Activated naive CD4-positive, alpha-beta T cell treated with anti-CD3 and anti-CD28 coated beads for 36 hours (primary cell): ENCODE results near the gene KRT3. TPM values are rescaled to one million over a fixed set of nuclear protein-coding genes. Genes with fewer than 3 reads are reported as not detected.

ENCODE experiments used
- CTCF ChIA-PET: fragments of 350-600 bp; sonication (Branson Sonifier 250); formaldehyde crosslinking; loops from one replicate; lab custom pipeline; 2021; ENCODE audit warnings: antibody characterized with exemption; lab: Charles Lee
- DNase-seq: peaks from one replicate; pipeline ENCODE4 v3.0.0-alpha.2; 2020
- H3K27ac Mint-ChIP-seq: one replicate; pipeline ENCODE4 v1.8.0; 2021; ENCODE audit warnings: mild to moderate bottlenecking, mixed read lengths
- H3K27me3 Mint-ChIP-seq: one replicate; pipeline ENCODE4 v1.8.0; 2021; ENCODE audit warnings: low read depth, mixed read lengths
- H3K36me3 Mint-ChIP-seq: one replicate; pipeline ENCODE4 v1.8.0; 2021; ENCODE audit warnings: low read depth, mixed read lengths
- H3K4me1 Mint-ChIP-seq: one replicate; pipeline ENCODE4 v1.8.0; 2021; ENCODE audit warnings: low read depth, mixed read lengths
- H3K4me3 Mint-ChIP-seq: one replicate; pipeline ENCODE4 v1.8.0; 2021; ENCODE audit warnings: mild to moderate bottlenecking, moderate library complexity, mixed read lengths
- H3K9me3 Mint-ChIP-seq: one replicate; pipeline ENCODE4 v1.8.0; 2021; ENCODE audit warnings: mixed read lengths
- intact Hi-C: fragments of 100-400 bp; cut with micrococcal nuclease; formaldehyde crosslinking; loops from one replicate; pipeline ENCODE4 v1.15.1; 2023
- total RNA-seq, 2 experiments: library from RNA; stranded (reverse); gene quantifications; one replicate each; pipeline ENCODE4 v1.2.3, GENCODE V29; 2021

KRT3 gene
- total RNA-seq, 2 experiments from 2014 or later: not detected

DNA sequence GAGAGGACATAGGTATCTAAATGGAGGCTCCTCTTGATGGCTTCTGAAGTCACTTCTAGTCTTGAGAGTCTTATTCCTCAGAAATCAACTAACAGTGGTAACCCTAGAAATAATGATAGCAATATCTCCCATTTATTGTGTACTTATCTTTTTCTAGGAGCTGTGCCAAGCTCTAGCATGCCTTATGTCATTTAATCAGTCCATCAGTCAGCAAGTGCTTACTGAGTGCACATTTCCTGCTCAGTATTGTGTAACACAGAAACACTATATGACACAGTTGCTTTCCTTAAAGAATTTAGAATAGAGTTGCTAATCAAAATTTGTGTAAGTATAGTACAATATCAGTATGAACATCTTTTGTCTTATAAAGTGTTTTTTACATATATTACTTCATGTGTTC lies 55.3 kb downstream of the KRT3 start:
- intact Hi-C loops: no loop called here
- Mint-ChIP-seq H3K27ac (no peak overlapping the region), H3K4me3 (no peak overlapping the region), H3K36me3 (no peaks in the 10 kb centered on the region), H3K27me3 (peaks cover 2% of the 10 kb centered on the region), H3K9me3 (no peaks in the 10 kb centered on the region), H3K4me1 (peaks cover 3% of the 10 kb centered on the region)
- no peak for DNase-seq
- CTCF ChIA-PET: interaction anchor here (0.6 to 0.7 kb wide), 2 partner anchors 130 to 139 kb away, joined by 4 read pairs; no protein-coding TSS in a partner anchor

GRCh38 chr12:52739963-52740362 lies 56.0 kb downstream of the KRT3 start:
- peaks cover 2% of the 10 kb centered on the region for H3K27me3 Mint-ChIP-seq
- intact Hi-C loops: no loop called here
- CTCF ChIA-PET: interaction anchor here (0.5 to 0.7 kb wide), 2 partner anchors 139 to 141 kb away, joined by 4 read pairs; no protein-coding TSS in a partner anchor
- no peak overlapping the region for H3K4me3 Mint-ChIP-seq
- no peak for DNase-seq
- peaks cover 3% of the 10 kb centered on the region for H3K4me1 Mint-ChIP-seq
- no peak overlapping the region for H3K27ac Mint-ChIP-seq
- no peaks in the 10 kb centered on the region for H3K9me3 Mint-ChIP-seq
- H3K36me3 Mint-ChIP-seq: no peaks in the 10 kb centered on the region

Other genes starting within 250 kb of the KRT3 start
- gene KRT71, start 243.0 kb downstream of the KRT3 start, total RNA-seq: not detected
- not detected for gene KRT74, start 222.3 kb downstream of the KRT3 start, total RNA-seq
- 1 to 10 TPM; 2.3 TPM for gene KRT72, start 194.7 kb downstream of the KRT3 start, total RNA-seq
- gene KRT73, start 177.6 kb downstream of the KRT3 start, total RNA-seq: 1 to 10 TPM; 1.4 to 2.1 TPM
- not detected for gene KRT2, start 143.9 kb downstream of the KRT3 start, total RNA-seq
- gene KRT1, start 115.7 kb downstream of the KRT3 start, total RNA-seq: not detected
- not detected for gene KRT77, start 92.6 kb downstream of the KRT3 start, total RNA-seq
- gene KRT76, start 18.8 kb downstream of the KRT3 start, total RNA-seq: not detected
- gene KRT4, start 18.0 kb upstream of the KRT3 start, total RNA-seq: not detected
- not detected for gene KRT79, start 38.2 kb upstream of the KRT3 start, total RNA-seq
- gene KRT78, start 52.9 kb upstream of the KRT3 start, total RNA-seq: not detected
- gene KRT8, start 109.0 kb upstream of the KRT3 start, total RNA-seq: under 1 TPM; 0.24 to 0.40 TPM
- gene KRT18, start 153.0 kb upstream of the KRT3 start, total RNA-seq: 1 to 10 TPM; 7.5 to 7.9 TPM
- 100 to 1,000 TPM; 813 to 821 TPM for gene EIF4B, start 210.3 kb upstream of the KRT3 start, total RNA-seq